ENCODE measurements around the gene AVPI1.
"Not testable (repeated sequence)": the region's sequence is repeated elsewhere in the genome, so short reads cannot be mapped to it uniquely, and the experiment has no call there.

AVPI1 gene

DNA sequence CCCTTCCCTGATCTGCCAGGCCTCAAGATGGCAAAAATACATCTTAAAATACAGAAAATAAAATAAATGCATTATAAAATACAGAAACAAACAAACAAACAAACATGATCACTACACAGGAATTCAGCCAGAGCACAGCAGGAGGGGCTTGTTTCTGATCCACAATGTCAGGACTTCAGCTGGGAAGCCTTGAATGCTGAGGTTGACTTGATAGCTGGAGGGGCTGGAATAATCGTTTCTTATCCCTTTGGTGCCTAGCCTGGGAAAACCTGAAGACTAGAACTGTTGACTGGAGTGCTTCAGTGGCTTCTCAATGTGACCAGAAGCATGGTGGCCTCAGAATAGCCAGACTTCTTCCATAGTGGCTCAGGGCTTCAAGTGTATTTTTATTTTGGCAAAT is 17.3 kb upstream of the AVPI1 start:
- FAIRE-seq, result no peak
- DNase-seq (ENCODE audit: insufficient read length, low spot score), result no peak
- no peak for TF ChIP-seq POLR2A (IDR thresholded peaks at IDR 0.05; ENCODE audit: low read depth, low read length)

DNA sequence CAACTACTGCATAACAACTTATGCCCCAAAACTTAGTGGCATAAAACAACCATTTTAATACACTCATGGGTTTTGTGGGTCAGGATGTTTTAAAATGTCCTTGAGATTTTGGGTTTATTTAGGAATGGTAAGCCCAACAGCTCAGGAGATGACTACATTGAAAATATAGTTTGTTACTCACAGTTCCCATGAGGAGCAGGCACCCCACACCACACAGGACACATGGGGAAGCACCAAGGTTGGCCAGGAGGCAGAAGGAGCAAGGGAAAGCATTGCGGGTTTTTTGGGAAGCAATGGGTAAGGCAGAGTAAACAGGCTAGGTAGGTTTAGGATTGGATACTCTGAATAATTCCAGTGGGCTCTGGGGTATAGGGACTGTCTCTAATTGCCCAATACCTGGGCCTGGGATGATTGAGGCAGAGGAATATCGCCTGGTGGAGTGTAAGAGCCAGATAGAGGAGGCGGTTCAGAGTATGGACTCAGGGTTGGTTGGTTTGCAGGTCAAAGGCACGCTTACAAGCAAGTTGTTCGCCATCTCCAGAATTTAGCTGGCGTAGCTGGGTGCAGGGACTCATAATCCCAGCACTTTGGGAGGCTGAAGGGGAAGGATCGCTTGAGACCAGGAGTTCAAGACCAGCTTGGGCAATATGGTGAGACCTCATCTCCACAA is 16.5 kb upstream of the AVPI1 start:
- no peak for TF ChIP-seq POLR2A (IDR thresholded peaks at IDR 0.05; ENCODE audit: low read depth, low read length)
- DNase-seq (ENCODE audit: insufficient read length, low spot score) (no peak), FAIRE-seq (no peak)

GRCh38 chr10:97701438-97702069 is 14.5 kb upstream of the AVPI1 start:
- DNase-seq (ENCODE audit: insufficient read length, low spot score) (peak; percentile 76), FAIRE-seq (peak; percentile 50)
- TF ChIP-seq POLR2A (IDR thresholded peaks at IDR 0.05; ENCODE audit: low read depth, low read length), result no peak

GRCh38 chr10:97698072-97698655 is 11.1 kb upstream of the AVPI1 start:
- DNase-seq (ENCODE audit: insufficient read length, low spot score); FAIRE-seq: not testable (repeated sequence)

DNA sequence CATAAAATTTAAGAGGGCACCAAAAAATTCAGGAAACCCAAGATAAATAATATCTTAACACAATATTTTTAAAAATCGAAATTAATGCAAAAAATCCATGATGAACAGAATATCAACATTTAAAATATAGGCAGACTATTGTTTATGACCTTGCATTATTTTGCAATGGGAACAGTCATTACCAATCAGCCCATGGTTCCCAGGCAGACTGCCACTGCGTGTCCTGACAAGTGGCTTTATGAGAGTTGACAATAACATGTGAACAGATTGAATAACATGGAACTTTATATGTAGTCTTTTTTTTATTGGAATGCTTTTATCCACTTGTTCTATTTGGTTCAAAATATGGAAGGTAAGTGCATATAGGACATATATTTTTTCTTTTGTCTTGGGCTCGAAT is 3.1 kb upstream of the AVPI1 start:
- FAIRE-seq (no peak), DNase-seq (ENCODE audit: insufficient read length, low spot score) (no peak)
- TF ChIP-seq POLR2A (IDR thresholded peaks at IDR 0.05; ENCODE audit: low read depth, low read length), result no peak

DNA sequence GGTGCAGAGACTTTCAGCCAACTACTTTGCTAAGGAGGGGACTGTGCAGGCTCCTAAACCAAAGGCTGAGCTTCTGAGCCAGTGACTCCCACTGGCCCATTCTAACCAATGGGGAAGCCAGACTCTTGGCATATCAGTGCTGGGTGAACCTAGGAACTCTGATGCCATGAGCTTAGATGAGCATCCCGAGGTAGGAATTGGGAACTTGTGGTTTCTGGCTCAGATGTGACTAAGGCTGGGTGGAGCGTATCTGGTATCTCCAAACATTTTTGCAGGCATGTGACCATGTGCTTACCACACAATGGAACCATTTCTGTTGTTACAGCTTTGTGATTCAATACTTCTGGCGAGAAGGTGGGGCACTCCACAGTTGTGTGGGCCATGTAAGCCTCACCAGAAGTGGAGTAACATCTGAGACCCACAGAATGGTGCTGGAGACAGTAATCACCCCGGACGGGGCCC is 2.5 kb upstream of the AVPI1 start:
- peak; percentile 85 for DNase-seq (ENCODE audit: insufficient read length, low spot score)
- no peak for TF ChIP-seq POLR2A (IDR thresholded peaks at IDR 0.05; ENCODE audit: low read depth, low read length)
- FAIRE-seq, result peak; percentile 98

DNA sequence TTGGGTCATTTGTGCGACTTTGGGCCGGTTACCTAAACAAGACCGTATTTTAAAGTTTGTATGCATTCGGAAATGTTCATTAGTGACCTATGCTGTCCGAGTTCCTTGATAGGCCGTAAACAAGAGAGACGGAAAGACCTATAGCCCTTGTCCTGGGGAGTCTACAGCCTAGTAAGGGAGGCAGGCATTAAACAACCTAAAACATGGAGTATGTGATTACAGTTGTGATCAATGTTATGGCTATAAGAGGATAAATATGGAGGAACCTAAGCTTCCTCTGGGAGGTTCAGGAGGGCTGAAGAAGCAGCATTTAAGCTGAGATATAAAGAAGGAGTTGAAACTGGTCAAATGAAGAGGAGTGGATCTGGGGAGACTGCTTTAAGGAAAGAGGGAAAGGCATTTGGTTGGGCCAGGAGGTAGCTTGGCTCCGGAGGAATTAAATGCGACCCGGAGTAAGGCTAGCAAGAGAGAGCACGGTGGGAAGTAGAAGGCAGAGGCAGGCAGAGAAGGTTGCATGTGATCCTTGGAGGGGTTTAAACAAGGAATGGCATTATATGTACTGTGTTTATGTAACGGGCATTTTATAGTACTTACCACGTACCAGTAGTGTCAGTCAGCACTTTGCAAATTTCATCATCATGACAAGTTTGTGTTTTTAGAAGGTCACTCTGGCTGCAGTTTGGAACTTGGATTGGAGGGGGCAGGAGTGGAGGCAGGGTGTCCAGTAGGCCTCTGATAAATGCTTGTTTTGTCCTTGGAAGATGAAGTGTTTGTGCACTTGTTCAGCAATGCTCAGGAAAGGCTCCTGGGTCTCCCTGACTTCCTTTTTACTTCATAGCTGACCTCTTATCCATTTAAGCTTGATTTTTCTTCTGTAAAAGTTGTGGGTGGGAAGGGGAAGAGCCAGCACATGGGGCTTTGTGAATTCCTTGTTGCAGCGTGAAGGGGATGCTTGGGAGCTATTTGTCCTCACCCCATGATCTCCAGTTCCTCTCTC is 1.0 kb upstream of the AVPI1 start:
- FAIRE-seq (no peak), DNase-seq (ENCODE audit: insufficient read length, low spot score) (no peak)
- no peak for TF ChIP-seq POLR2A (IDR thresholded peaks at IDR 0.05; ENCODE audit: low read depth, low read length)

GRCh38 chr10:97686301-97686961 is 610 bp downstream of the AVPI1 start:
- FAIRE-seq, result no peak
- TF ChIP-seq POLR2A (IDR thresholded peaks at IDR 0.05; ENCODE audit: low read depth, low read length), result no peak
- DNase-seq (ENCODE audit: insufficient read length, low spot score), result no peak

DNA sequence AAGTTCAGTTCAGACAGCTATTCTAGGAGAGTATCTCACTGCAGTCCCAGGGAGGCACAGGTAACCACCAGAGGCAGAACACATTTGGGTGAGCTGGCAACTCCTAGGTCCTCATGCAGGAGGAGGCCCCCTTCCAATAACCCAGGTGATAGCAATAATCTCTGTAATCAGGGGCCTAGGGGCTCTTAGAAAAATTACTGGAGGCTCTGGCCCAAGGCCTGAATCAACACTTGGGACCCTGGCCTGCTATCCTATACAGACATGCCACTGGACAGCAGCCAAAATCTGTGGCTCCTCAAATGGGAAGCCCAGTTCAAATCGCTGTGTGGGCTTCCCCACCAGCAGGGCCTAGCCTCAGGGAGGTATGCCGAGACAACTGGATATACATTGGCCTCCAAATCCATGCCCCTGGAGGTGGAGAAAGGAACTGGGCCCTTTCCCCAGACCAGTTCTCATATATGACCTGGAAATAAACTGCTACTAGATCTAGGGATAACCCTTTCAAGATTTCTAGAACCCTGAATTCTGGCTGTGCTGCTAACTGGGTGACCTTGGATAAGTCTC is 1.6 kb downstream of the AVPI1 start:
- DNase-seq (ENCODE audit: insufficient read length, low spot score), result no peak
- no peak for TF ChIP-seq POLR2A (IDR thresholded peaks at IDR 0.05; ENCODE audit: low read depth, low read length)
- no peak for FAIRE-seq

GRCh38 chr10:97684866-97685394 is 2.1 kb downstream of the AVPI1 start:
- DNase-seq (ENCODE audit: insufficient read length, low spot score) (no peak), FAIRE-seq (no peak)
- no peak for TF ChIP-seq POLR2A (IDR thresholded peaks at IDR 0.05; ENCODE audit: low read depth, low read length)

GRCh38 chr10:97684368-97684713 is 2.7 kb downstream of the AVPI1 start:
- FAIRE-seq; DNase-seq (ENCODE audit: insufficient read length, low spot score): not testable (repeated sequence)

- FAIRE-seq (no peak), DNase-seq (ENCODE audit: insufficient read length, low spot score) (peak; percentile 47)
- no peak for TF ChIP-seq POLR2A (IDR thresholded peaks at IDR 0.05; ENCODE audit: low read depth, low read length)
Measured at GRCh38 chr10:97683556-97684367, 3.3 kb downstream of the AVPI1 start.
